HG03520 (cell line): ENCODE data around the gene INPP1.
A peak's percentile ranks its signal among the peaks of the same experiment; 100 is the strongest.

Experiments
- ATAC-seq: cut with Tn5 transposase; IDR thresholded peaks from one replicate; pipeline ENCODE4 v1.9.1; 2021; ENCODE audit warnings: mild to moderate bottlenecking, moderate library complexity; ENCODE audit not compliant: unreplicated experiment

Gene INPP1

GRCh38 chr2:190360965-190361364, 17.6 kb downstream of the INPP1 start:
- no peak for ATAC-seq

DNA sequence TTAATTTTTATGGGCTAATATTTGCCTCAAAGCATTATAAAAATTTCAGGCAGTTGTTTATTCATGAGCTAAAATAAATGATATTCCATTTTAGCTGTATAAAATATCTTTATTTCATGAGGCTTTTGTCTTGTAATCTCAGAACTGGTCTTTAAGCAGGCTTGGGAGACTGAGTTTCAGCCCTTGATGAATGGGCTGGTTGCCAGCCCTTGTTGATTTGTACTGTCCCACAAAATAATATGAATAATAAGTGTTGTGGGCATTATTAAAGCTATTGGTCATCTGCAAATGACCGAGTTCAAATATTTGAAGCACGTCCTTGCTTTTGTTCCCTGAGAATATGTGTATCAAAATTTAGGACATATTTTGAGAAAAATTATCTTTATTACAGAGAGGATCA, 18.2 kb downstream of the INPP1 start:
- ATAC-seq, result no peak

GRCh38 chr2:190362894-190363293, 19.5 kb downstream of the INPP1 start:
- ATAC-seq, result no peak

- no peak for ATAC-seq
Observed at GRCh38 chr2:190365499-190366204, 22.3 kb downstream of the INPP1 start.

GRCh38 chr2:190366248-190366753, 22.9 kb downstream of the INPP1 start:
- no peak for ATAC-seq

- ATAC-seq, result no peak
Observed at GRCh38 chr2:190367091-190367490, 23.7 kb downstream of the INPP1 start.

DNA sequence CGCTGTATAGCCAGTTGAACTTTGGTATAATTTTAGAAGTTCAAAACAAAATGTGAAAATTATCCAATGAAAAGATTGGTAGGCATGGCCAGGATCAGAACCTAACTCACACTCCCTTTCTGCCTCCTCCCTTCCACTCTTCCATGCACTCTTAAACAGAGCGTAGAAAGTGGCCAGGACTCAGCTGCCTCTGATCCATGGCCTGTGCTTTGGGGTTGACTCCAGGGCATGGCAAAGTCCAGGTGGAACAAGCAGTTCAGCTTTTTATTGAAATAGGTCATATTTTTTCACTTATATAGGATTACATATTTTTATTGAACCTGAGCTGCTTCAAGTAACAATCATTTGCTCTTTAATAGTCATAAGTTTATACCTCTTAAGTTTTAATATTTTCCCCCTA, 26.2 kb downstream of the INPP1 start:
- no peak for ATAC-seq

DNA sequence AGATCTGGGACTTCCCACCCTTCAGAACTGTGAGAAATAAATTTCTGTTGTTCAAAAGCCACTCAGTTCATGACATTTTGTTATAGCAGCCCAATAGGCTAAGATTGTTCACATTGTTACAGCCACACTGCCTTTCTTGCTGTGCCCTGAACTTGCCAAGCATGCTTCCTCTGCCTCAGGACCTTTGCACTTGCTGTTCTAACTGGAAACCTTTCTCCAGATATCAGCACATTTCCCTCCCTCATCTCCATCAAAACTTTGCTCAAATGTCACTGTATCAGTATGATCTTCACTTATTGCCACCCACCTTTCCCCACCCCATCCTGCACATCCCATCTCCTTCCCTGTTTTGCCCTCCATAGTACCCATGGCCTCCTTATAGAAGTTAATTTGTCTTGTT, 32.7 kb downstream of the INPP1 start:
- ATAC-seq, result no peak

- no peak for ATAC-seq
Observed at GRCh38 chr2:190376591-190377245, 33.3 kb downstream of the INPP1 start.

DNA sequence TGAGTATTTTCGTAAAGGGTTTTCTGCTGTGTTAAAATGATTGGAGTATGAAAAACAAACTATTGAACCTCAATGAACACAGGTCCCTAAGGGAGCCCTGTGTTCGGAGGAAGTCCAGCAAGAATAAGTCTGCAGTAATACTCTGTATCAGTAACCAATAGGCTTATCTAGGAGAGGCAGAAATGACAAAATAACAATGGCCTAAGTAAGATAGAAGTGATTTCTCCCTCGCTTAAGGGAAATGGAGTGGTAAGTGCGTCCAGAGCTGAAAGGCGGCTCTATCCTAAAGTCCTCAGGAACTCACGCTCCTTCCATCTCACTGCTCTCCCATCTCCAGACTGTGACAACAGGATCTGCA, 35.5 kb downstream of the INPP1 start:
- ATAC-seq, result no peak

DNA sequence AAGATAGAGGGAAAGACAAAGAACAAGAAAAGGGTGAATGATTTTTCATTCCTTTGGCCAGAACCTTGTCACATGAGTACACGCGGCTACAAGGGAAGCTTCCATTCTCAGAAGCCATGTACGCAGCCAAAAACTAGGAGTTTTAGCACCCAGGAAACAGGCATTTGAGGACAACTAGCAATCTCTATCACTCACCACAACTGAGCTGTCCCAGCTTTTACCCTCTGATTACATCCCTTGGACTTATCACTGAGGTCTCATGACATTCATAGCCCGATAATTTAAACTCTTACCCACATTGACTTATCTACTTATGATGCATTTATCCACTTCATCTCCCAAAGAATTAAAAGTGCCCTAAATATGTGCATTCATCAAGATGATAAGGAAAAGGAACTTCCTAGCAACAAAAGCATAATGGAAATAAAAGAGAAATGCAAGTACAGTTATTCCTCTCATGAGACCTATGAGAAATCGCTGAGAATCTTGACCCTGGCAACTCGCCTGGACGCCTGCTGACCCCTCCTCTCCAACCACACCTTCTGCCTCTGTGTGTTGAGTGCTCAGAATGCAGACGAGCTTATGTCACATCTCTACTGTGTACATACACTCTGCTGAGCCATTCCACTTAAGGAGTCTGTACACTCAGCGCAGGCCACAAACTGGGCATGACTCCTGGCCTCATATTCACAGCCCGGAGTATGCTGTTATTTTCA, 36.0 kb downstream of the INPP1 start:
- ATAC-seq, result no peak

DNA sequence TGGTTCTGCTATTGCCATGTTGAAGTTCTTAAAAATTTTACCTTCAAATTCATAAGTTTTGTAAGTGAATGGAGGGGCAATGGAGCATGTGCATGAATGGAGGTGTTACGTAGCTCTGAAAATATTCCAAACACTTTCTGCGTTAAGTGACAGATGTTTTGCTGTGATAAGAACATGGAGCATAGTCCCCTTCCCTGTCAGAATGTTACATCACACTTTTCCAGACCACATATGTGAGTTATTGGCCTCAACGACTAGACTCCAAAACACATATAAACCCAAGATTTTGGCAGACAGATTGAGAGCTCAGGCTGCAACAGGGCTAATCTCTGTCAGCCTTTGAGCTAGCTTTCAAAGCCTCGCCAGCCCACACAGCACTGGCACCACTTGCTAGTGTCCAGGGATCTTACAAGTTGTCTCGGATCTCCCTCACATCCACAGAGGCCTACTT, 37.6 kb downstream of the INPP1 start:
- no peak for ATAC-seq

DNA sequence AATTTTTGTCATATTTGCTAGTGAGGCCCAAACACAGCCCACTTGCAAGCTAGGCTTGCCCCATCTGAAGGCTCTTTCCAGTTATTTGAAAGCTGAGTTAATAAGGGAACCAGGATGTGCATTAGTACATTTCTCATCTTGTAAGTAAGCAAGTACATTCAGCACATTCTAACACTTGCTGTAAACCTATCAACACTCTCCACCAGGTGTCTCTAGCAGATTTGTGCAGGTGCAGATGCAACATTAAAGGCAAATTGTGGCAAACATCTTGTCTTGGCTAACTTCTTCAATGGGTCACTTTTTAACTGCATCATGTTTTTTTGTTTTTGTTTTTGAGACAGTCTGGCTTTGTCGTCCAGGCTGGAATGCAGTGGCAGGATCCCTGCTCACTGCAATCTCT, 39.5 kb downstream of the INPP1 start:
- ATAC-seq, result peak; percentile 71

DNA sequence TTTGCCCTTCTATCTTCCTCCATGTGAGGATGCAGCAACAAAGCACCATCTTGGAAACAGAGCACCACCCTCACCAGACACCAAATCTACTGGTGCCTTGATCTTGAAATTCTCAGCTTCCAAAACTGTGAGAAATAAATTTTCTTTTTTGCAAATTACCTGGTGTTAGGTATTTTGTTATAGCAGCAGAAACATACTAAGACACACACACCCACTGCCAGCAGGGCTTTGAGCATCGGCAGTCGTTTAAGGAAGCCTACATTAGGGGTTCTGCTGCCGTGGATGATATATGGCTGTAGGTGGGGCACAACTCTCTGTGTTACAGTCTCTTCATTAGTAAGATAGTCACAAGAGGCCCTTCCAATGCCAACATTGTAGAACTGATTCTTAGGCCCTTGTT, 44.0 kb downstream of the INPP1 start:
- ATAC-seq, result no peak

DNA sequence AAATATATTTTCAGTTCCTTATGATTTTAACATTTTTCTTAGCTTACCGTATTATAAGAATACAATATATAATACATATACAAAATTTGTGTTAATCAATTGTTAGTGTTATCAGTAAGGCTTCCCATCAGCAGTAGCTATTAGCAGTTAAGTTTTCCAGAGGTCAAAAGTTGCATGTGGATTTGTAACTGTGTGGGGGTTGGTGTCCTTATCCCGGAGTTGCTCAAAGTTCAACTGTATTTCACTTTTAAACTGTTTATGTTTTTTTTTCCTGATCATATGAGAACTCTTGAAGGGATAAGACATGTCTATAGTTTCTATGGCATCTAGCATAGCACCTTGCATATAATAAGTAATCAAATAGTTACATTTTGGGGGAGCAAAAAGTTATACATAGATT, 52.9 kb downstream of the INPP1 start:
- ATAC-seq, result no peak

GRCh38 chr2:190402986-190403603, 59.7 kb downstream of the INPP1 start:
- no peak for ATAC-seq

- no peak for ATAC-seq
Observed at GRCh38 chr2:190404487-190404886, 61.1 kb downstream of the INPP1 start.

DNA sequence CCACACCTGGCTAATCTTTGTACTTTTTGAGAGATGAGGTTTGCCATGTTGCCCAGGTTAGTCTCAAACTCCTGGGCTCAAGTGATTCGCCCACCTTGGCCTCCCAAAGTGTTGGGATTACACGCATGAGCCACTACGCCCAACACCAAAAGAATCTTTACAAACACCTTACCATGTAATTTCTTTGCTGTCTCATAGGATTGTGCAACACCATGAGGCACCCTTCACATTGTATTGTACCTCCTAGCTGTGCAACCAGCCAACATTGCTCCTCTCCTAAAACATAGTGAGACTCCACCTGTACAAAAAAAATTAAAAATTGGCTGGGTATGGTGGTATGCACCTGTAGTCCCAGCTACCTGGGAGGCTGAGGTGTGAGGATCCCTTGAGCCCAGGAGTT, 61.7 kb downstream of the INPP1 start:
- no peak for ATAC-seq

DNA sequence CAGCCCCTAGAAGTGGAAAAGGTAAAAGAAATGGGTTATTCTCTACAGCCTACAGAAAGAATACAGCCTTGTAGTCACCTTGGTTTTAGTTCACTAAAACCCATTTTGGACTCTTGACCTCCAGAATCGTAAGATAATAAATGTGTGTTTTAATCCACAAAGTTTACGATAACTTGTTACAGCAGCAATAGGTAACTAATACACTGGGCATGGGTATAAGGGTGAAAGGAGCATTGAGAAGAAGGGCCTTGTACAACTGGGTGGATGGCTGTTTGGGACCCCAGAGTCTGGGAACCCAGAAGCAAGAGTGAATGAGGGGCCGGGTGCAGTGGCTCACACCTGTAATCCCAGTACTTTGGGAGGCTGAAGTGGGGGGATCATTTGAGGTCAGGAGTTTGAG, 62.6 kb downstream of the INPP1 start:
- no peak for ATAC-seq

GRCh38 chr2:190406805-190407204, 63.4 kb downstream of the INPP1 start:
- no peak for ATAC-seq

DNA sequence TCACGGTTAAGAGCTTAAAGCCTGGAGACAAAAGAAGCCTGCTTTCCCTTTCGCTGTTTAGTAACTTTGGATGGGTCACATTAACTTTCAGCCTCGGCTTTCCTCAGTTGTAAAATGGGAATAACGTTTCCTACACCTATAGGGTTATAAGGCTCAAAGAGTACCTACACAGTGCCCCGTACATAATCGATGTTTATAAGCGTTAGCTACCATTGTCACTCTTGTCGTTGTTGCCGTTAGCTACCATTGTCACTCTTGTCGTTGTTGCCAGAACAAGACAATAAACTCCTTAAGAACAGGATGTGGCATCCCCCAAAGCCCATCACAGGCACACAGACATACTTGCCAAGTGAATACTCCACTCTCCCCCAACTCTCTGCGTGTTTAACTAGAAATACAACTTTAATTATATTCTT, 63.9 kb downstream of the INPP1 start:
- ATAC-seq, result no peak
